Globus pallidus (tissue), 1 donor: ENCODE results near the gene GALNT9.
"Not testable (repeated sequence)": the region's sequence is repeated elsewhere in the genome, so short reads cannot be mapped to it uniquely, and the experiment has no call there.

Experiments used
- DNase-seq: peaks from one replicate; pipeline ENCODE4 v3.0.0-alpha.2; 2015; ENCODE audit warnings: low spot score

GALNT9 gene

DNA sequence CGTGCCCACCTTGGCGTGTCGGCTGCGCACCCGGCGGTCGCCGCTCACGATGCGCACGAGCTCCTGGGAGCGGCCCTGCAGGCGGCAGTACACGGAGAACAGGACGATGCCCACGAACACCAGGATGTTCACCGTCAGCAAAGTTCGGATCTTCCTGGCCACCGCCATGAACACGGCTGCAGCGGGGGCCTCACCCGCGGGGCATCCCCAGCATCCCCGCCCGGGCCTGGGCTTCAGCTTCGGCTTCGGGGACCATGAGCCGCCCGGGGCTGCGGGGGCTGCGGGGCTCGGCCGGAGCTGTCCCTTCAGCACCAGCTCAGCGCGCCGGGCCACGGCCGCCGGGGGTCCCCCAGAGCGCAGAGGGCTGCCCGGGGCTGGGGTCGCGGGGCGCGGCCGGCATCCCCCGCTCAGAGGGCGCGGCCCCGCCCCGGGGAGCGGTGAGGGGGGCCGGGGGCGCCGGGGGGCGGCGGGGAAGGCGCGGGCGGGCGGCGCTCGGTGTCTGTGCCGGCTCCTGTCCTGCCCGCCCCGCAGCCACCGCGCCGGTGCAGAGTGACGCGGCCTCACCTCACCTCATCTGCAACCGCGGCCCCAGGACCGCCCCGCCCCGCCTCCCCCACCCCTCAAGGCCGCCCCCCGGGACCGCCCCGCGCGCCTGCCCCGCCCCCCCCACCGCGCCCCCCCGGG lies at the start of gene GALNT9:
Gene GALNT9, minus strand, starts transcription at position 554 of the 684 bp plus-strand sequence. Its CDS starts 386 bp downstream, at position 168.
- no peak for DNase-seq

DNA sequence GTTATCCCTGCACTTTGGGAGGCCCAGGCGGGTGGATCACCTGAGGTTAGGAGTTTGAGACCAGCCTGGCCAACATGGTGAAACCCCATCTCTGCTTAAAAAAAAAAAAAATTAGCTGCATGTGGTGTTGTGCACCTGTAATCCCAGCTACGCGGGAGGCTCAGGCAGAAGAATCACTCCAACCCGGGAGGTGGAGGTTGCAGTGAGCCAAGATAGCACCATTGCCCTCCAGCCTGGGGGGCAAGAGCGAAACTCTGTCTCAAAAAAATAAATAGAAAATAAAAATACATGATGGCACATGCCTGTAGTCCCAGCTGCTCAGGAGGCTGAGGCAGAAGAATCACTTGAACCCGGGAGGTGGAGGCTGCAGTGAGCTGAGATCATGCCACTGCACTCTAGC lies 49.7 kb upstream of the GALNT9 start:
- not testable (repeated sequence) for DNase-seq

DNA sequence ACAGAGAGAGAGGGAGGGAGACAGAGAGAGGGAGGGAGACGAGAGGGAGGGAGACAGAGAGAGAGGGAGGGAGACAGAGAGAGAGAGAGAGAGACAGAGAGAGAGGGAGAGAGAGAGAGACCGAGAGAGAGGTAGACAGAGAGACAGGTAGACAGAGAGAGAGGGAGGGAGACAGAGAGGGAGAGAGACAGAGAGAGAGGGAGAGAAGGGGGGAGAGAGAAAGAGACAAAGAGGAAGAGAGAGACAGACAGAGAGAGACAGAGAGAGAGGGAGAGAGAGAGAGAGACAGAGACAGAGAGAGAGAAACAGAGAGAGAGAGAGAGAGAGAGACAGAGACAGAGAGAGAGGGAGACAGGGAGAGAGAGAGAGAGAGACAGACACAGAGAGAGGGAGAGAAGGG lies 47.8 kb upstream of the GALNT9 start:
- no peak for DNase-seq

DNA sequence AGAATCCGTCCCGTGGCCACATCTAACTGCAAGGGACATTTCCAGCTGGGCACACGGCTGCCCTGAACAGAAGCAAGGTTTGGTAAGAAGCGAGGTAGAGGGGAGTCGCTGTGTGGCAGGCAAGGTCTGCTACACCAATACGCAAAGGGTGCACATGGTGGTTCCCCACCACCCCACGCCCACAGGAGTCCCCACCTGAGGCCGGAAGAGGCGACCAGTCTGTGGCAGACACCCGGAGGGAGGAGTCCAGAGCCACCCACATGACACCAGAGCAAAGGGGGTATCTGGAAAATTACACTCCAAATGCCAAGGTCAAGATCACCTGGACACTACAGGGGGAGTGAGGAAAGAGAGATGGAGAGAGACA lies 47.1 kb upstream of the GALNT9 start:
- DNase-seq: no peak

DNA sequence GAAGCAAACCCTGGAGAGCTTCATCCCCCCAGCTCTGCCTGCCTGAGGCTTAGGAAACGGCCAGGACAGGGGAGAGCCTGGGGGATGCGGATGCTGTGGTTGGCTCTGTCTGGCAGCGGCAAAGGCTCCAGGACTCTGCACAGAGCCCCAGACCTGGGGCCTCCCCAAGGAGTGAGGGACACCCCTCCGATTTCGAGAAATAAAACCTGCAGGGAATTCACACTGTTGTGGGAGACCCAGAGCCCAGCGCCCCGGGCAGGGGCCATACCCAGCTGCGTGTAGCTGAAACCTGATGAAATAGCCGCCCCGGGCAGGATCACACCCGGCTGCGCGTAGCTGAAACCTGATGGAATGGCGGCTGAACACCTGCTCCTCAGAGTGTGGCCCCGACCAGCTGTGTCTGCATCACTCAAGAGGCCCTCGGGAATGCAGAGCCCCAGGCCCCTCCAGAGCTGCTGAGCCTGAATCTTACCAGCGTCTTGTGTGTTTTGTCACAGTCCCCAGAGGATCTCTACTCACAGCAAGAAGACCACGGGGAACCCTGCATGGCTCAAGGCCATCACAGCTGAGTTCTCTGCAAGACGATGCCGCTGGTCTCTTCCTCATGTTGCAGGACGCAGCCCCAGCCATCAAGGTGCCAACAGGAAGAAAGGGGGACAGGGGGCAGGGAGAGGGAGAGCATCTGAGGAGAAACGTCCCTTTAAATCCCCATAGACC lies 46.5 kb upstream of the GALNT9 start:
- no peak for DNase-seq

DNA sequence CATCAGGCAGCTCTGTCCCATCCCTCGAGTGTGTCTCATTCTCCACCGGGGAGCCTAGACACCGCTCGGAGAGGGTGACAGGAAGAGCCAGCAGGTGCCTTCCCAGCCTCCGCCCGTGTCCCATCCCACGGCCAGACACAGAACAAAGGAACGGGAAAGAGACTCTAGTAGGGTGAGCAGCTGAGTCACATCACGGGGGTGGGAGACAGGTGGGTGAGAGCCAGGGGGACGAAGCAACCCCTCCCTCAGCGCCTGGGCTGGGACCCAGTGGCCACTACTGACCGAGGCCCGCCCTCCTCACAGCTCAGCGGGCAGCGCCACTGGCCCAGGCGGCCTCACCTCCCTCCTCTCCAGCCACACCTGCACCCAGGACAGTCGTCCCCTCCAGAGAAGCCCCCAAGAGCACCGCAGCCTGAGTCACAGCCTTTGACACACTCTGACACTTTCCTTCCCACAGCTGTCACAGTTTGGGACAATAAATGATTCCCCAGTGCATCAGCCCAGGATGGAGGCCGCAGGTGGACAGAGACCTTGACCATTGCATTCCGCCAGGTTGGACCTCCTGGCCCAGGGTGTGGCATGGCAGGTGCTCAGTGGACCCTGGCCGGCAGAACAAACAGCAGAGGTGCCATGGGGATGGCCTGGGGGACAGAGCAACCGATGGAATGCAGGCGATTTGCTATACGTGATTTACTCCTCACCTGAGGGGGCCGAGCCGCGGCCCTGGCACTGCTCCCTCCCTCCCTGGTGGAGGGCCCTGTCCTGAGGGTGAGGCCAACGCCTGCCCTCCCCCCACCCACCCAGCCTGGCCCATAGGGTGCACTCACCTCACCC lies 45.4 kb upstream of the GALNT9 start:
- DNase-seq: no peak

DNA sequence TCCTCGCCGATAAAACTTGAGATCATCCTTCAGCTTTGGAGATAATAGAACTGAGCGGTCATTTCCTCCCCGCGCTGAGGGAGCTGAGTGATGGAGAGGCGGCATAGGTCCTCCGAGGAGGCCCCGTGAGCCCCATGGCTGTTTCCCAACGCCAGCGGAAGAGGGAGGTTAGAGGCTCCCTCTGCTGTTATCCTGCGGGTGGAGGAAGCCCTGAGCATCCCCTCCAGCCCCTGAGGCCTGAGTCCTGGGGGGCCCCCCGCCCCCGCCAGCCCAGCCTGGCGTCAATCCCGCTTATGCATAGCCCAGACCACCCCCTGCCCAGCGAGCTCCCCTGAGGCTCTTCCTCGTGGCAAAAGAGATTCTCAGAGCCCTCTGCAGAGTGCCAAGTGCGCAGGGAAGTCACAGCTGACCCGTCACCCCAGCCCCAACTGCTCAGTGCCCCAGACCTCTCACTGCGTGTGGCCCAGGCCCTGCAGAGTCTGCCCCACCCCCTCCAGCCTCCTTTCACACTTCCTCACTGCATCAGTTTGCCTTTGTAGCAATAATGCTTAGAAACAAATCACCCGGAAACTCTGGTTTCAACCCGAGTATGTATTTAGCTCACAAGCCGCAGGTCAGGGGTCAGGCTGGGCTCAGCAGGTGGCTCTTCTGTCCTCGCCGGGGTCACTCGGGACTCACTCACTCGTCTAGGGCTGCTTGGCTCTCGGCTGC lies 44.7 kb upstream of the GALNT9 start:
- no peak for DNase-seq

DNA sequence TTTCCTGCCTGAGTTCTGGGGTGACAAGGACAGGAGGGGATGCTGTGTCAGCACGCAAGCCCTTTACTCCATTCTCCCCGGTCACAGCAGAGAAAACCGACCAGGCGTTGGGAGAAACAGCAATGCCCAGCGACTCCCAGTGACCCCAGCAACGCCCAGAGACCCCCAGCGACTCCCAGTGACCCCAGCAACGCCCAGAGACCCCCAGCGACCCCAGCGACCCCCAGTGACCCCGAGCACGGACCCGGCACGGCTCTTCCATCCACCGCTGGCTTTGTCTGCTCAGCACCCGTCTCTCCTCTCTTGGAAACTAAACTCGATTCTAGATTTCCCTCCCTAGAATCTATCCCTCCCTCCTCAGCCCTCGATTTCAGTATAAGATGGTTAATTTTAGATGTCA lies 38.5 kb upstream of the GALNT9 start:
- no peak for DNase-seq

DNA sequence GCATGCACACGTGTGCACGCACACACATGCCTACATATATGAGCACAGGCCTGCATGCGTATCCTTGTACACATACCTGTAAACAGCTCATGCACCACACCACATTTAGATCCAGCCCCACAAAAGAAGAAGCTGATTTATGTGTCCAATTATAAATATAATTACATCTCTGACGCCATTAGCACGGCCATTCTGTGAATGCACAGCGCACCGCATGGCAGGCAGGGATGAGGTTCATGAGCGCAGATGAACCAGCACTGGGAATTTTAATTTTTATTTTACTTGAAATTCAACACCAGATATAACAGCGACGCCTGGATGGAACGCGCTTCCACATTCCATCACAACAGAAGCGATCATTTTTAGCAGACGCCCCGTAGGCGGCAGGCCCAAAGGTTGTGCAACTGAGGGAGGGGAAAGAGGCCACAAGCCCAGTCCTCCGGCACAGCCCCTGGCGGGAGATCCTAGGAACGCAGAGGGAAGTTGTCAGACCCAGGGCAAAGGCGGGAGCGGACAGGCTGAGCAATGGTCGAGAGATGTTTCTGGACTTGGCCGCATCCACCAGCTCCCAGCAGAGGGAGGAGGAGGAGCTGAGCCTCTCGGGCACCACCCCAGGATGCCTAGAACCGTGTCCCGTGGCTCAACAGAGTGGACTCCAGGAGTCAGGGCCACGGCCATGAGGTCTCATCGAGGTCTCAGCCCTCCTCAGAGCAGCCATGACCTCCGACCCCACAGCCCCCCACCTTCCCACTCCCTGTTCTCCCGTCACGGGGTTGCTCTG lies 37.9 kb upstream of the GALNT9 start:
- no peak for DNase-seq

DNA sequence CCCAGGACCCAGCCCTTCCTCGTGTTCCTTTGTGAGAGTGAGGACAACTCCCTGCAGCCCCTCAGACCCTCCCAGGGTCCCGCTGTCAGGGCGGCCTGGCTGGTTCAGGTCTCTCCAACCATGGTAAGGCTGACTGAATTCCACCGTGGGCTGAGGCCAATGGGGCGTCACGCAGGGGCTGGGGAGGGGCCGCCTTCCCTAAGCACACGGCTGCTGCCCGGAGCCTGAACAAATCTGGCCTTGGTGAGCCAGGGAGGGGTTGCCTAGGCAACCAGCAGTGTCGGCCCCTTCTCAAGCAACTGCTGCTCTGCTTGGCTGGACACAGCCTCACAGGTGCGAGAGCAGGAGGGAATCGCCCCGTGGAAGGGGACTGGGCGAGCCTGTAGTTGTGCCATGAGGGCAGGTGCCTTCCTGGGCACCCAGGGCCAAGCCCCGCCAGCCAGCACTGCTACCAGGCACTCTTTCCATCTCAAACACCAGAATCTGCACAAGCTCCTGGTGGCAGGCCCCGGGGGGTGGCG lies 37.0 kb upstream of the GALNT9 start:
- DNase-seq: no peak

DNA sequence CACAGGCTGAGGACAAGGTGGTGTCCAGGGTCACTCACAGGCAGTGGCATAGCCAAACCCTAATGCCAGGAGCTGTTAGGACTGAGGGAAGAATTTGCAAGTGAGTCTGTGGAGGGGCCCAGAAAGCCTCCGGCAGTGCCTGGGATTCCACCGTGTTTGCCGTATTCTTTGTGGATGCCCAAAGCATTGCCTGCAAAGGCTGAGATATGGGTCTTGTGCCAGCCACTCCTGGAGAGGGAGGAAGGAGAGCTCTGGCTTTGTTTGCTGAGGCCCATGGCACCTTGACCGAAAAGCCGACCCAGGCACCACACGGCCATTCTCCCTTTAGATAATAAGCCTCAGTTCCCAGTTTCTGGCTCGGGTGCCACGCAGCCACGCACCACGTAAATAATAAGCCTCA lies 35.8 kb upstream of the GALNT9 start:
- no peak for DNase-seq

DNA sequence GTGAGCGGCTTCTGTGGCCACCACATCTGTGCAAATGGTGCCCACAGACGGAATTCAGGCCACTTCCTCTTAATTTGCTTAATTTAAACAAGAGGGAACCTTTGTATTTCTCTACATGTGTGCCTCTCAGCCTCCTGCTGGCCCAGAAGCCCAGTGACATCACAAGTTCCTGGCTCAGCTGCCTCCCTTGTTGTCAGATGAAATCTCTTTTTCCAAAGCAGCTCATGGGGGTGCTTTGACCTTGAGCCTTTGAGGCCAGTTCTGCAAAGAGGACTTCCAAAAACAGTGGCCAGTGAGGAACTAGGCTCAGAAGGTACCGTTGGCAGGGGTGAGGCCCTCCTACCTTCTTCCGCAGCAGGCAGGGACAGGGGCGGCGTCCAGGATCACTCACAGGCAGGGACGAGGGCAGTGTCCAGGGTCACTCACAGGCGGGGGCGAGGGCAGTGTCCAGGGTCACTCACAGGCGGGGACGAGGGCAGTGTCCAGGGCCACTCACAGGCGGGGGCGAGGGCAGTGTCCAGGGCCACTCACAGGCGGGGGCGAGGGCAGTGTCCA lies 35.0 kb upstream of the GALNT9 start:
- DNase-seq: no peak

DNA sequence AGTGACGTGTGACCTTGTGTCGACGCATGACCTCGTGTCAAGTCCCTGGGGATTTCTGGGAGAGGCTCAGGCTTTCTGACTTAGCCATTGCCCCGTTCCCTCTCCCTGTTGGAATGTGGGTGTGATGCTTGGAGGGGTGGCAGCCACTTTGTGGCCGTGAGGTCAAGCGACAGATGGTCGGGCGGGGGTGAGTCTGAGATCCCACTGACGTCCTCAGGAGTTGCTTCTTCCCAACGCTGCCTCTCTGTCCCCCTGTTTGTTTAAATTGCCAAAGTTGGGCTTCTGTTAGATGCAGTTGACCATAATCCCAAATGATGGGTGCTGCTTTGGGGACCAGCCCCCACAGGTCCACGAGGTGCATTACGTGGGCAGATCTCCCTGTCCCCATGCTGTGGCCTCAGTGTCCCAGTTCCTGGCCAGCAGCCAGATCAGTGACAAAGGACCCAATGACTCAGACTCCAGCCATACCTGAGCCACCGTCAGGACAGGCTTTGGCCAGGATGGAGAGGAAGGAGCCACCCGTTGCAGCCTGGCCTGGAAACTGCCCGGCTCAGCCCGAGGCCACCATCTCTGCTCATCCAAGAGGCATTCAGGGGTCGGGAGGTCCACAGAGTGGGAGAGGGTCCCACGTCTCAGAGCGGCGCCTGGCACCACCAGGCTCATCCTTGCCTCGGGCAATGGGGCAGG lies 34.4 kb upstream of the GALNT9 start:
- DNase-seq: no peak

DNA sequence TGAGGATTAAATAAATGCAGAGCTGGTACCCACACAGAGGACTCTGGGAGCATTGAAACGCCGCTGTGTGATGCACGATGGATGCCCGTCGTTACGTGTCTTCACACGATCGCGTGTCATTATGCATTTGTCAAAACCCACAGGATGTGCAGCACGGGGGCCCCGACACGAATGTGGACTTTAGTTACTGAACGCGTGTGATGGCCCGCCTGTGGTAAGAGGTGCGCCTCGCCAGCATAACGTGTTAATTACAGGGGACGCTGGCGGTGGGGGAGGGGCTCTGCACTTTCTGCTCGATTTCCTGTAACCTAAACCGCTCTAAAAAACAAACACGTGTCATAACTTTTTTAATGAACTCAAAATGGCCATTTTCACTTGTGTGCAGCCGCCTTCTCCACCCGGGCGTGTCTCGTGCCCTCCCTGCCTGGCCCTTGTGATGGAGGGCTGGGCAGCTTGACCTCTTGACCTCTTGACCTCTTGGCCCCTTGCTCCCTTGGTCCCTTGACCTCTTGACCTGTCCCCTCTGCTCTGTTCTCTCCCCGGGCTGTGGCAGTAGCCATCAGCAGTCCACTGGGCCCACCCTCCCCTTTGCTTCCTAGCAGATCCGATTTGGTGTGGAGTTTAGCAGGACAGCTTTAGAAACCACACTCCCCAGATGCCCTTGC lies 33.7 kb upstream of the GALNT9 start:
- no peak for DNase-seq

DNA sequence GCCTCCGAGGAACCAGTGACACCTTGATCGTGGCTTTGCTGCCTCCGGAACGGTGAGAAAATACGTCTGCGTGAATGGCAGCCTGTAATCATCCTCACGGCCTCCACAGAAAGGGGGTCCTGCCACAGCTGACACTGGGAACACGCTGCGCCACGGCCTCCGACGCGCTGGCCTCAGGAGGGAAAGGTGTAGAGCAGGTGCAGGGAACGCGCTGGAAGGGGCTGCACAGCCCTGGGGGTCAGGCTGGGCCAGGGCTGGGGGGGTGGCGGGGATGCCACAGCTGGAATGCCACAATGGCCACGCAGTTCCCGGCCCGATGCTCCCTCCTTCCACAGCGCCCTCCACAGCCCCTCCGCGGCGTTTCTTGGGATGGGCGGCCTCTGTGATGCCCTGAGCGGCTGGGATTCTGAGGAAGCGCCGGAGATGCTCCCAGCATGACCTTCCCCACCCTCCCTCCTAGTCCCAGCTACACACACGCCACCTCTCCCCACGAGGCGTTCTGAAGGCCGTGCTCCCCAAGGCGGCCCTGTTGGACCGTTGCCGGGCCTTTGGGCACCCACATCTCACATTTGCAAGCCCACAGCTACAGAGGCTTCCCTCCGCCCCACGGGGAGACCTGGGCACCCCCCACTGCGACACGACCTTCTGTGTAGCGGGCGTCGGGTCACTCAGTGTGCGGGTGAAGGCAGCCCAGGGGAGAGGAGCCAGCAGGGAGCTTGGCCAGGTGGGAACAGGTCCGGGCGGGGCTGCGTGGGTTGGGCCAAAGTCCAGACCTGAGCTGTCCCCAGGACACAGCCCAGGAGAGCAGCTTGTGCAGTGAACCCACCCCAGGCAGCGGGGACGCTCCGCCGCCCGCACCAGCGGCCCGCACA lies 31.8 kb upstream of the GALNT9 start:
- DNase-seq: no peak

DNA sequence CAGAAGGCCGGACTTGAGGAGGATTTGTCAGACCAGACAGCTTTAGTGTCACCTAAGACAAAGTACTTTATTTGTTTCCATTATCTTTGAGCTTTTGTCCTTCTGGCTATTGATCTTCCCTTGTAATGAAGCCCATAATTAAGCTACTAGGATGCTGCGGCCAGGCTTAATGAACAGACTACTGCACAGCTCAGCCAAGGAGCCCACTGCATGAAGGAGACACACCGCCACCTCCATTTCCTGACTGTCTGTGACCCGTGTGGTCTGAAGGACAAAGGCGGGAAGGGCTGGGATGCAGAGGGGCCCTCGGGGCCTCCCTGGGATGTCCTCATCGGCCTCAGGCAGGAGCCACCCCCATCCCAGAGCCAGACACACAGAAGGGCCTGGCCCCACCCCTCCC lies 31.0 kb upstream of the GALNT9 start:
- DNase-seq: no peak

DNA sequence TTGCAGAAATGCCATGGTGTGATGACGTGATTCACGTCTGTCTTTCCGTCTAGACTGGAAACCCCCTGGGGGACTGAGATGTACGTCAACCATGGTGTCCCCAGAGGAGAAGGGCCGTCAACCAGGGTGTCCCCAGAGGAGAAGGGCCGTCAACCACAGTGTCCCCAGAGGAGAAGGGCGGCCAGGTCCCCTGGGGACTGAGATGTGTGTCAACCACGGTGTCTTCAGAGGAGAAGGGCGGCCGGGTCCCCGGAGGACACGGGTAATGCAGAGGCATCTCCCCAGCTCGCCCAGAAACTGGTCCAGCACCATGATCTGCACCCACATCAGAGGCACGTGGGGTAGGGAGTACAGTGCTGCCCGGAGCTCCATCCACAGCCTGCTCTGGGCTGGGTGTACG lies 30.6 kb upstream of the GALNT9 start:
- no peak for DNase-seq

DNA sequence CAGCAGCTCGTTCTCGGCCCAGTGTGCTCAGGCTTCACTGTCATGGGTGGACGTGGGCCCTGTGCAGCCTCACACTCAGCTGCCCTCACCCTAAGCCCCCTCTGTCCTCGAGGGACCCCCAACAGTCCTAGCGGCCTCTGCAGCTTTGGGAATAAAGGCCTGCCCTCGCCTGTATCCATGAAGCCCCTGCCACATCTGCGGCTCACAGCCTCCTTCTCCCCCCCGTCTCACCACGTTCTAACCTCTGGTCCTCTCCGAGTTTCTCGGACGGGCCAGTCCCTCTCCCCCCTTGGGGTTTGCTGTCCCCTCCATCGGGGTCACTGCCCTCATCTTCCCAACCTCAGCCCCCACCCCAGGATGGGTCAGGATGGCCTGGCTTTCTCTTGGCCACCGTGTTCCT lies 30.2 kb upstream of the GALNT9 start:
- no peak for DNase-seq
